Caki2 (cell line): ENCODE data around the gene RHOB. TPM values are rescaled to one million over a fixed set of nuclear protein-coding genes. Genes with fewer than 3 reads are reported as not detected.

Source experiments
- total RNA-seq: library from RNA; depleted of rRNA; stranded (reverse); fragments of >200 nt; shearing (Covaris generic); gene quantifications from 2 replicates; pipeline ENCODE4 v1.2.3, GENCODE V29; 2014; ENCODE audit warnings: low replicate concordance; rRNA removed

RHOB gene
- total RNA-seq, 1 experiment from 2014 or later = 151 TPM

Other genes starting within 250 kb of the RHOB start
- 187 and 188 TPM in 2 replicates for gene SDC1, start 221.9 kb upstream of the RHOB start, total RNA-seq
- 31.4 and 35.2 TPM in 2 replicates for gene PUM2, start 96.2 kb upstream of the RHOB start, total RNA-seq
- gene HS1BP3, start 204.0 kb downstream of the RHOB start, total RNA-seq = 47.8 and 66.2 TPM in 2 replicates
- 0.68 and 0.72 TPM in 2 replicates for gene GDF7, start 220.1 kb downstream of the RHOB start, total RNA-seq